Measurements from ENCODE around the gene PTMA. TPM values are rescaled to one million over a fixed set of nuclear protein-coding genes. Genes with fewer than 3 reads are reported as not detected.

The PTMA gene
- total and polyA plus RNA-seq, 9 of the 15 experiments (the other 6 are each of a cell fraction or from before 2014, with no cell fraction given): 429 to 2,322 (median 1,578) TPM

DNA sequence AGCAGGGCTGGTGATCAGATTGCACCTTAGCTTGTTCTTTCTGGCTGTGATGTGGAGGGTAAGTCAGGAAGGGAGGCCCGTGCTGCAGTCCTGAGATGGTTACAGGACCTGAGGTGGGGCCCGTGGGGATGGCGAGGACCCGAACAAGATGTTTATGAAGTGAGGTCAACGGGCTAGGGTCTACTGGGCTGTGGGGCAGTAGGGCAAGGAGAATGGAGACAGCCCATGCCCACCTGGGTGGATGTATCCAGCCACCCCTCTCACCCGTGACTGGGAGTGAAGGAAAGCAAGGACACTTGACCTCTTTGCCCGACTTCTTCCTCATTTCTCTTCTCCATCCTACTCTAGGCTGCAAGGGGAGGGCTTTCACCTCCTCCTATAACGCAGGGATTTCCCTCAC lies 18.0 kb downstream of the PTMA start (continued):
- TF ChIP-seq, protein P1, sequence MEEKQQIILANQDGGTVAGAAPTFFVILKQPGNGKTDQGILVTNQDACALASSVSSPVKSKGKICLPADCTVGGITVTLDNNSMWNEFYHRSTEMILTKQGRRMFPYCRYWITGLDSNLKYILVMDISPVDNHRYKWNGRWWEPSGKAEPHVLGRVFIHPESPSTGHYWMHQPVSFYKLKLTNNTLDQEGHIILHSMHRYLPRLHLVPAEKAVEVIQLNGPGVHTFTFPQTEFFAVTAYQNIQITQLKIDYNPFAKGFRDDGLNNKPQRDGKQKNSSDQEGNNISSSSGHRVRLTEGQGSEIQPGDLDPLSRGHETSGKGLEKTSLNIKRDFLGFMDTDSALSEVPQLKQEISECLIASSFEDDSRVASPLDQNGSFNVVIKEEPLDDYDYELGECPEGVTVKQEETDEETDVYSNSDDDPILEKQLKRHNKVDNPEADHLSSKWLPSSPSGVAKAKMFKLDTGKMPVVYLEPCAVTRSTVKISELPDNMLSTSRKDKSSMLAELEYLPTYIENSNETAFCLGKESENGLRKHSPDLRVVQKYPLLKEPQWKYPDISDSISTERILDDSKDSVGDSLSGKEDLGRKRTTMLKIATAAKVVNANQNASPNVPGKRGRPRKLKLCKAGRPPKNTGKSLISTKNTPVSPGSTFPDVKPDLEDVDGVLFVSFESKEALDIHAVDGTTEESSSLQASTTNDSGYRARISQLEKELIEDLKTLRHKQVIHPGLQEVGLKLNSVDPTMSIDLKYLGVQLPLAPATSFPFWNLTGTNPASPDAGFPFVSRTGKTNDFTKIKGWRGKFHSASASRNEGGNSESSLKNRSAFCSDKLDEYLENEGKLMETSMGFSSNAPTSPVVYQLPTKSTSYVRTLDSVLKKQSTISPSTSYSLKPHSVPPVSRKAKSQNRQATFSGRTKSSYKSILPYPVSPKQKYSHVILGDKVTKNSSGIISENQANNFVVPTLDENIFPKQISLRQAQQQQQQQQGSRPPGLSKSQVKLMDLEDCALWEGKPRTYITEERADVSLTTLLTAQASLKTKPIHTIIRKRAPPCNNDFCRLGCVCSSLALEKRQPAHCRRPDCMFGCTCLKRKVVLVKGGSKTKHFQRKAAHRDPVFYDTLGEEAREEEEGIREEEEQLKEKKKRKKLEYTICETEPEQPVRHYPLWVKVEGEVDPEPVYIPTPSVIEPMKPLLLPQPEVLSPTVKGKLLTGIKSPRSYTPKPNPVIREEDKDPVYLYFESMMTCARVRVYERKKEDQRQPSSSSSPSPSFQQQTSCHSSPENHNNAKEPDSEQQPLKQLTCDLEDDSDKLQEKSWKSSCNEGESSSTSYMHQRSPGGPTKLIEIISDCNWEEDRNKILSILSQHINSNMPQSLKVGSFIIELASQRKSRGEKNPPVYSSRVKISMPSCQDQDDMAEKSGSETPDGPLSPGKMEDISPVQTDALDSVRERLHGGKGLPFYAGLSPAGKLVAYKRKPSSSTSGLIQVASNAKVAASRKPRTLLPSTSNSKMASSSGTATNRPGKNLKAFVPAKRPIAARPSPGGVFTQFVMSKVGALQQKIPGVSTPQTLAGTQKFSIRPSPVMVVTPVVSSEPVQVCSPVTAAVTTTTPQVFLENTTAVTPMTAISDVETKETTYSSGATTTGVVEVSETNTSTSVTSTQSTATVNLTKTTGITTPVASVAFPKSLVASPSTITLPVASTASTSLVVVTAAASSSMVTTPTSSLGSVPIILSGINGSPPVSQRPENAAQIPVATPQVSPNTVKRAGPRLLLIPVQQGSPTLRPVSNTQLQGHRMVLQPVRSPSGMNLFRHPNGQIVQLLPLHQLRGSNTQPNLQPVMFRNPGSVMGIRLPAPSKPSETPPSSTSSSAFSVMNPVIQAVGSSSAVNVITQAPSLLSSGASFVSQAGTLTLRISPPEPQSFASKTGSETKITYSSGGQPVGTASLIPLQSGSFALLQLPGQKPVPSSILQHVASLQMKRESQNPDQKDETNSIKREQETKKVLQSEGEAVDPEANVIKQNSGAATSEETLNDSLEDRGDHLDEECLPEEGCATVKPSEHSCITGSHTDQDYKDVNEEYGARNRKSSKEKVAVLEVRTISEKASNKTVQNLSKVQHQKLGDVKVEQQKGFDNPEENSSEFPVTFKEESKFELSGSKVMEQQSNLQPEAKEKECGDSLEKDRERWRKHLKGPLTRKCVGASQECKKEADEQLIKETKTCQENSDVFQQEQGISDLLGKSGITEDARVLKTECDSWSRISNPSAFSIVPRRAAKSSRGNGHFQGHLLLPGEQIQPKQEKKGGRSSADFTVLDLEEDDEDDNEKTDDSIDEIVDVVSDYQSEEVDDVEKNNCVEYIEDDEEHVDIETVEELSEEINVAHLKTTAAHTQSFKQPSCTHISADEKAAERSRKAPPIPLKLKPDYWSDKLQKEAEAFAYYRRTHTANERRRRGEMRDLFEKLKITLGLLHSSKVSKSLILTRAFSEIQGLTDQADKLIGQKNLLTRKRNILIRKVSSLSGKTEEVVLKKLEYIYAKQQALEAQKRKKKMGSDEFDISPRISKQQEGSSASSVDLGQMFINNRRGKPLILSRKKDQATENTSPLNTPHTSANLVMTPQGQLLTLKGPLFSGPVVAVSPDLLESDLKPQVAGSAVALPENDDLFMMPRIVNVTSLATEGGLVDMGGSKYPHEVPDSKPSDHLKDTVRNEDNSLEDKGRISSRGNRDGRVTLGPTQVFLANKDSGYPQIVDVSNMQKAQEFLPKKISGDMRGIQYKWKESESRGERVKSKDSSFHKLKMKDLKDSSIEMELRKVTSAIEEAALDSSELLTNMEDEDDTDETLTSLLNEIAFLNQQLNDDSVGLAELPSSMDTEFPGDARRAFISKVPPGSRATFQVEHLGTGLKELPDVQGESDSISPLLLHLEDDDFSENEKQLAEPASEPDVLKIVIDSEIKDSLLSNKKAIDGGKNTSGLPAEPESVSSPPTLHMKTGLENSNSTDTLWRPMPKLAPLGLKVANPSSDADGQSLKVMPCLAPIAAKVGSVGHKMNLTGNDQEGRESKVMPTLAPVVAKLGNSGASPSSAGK (IDR thresholded peaks at IDR 0.05): no peak
- TF ChIP-seq TAF1 (IDR thresholded peaks at IDR 0.05; ENCODE audit: control insufficient read depth, extremely low read depth, insufficient read depth, low read length, severe bottlenecking): no peak
- TF ChIP-seq, protein P2, sequence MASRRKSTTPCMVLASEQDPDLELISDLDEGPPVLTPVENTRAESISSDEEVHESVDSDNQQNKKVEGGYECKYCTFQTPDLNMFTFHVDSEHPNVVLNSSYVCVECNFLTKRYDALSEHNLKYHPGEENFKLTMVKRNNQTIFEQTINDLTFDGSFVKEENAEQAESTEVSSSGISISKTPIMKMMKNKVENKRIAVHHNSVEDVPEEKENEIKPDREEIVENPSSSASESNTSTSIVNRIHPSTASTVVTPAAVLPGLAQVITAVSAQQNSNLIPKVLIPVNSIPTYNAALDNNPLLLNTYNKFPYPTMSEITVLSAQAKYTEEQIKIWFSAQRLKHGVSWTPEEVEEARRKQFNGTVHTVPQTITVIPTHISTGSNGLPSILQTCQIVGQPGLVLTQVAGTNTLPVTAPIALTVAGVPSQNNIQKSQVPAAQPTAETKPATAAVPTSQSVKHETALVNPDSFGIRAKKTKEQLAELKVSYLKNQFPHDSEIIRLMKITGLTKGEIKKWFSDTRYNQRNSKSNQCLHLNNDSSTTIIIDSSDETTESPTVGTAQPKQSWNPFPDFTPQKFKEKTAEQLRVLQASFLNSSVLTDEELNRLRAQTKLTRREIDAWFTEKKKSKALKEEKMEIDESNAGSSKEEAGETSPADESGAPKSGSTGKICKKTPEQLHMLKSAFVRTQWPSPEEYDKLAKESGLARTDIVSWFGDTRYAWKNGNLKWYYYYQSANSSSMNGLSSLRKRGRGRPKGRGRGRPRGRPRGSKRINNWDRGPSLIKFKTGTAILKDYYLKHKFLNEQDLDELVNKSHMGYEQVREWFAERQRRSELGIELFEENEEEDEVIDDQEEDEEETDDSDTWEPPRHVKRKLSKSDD (conservative IDR thresholded peaks at IDR 0.05; ENCODE audit: low read length): no peak

All from K562 (cell line).